Activated T-helper 1 cell treated with anti-CD3 and anti-CD28 coated beads, Interleukin-2, amount 50 U/mL, for 16 hours (primary cell): ENCODE results near the gene CCDC32.
"Not testable (repeated sequence)": the region's sequence is repeated elsewhere in the genome, so short reads cannot be mapped to it uniquely, and the experiment has no call there.

ENCODE experiments used
- DNase-seq, 2 donors: peaks; one replicate each; pipeline ENCODE4 v3.0.0-alpha.2; 2020; ENCODE audit warnings: low read depth in 1 of 2, low spot score in 1 of 2

The CCDC32 gene, protein sequence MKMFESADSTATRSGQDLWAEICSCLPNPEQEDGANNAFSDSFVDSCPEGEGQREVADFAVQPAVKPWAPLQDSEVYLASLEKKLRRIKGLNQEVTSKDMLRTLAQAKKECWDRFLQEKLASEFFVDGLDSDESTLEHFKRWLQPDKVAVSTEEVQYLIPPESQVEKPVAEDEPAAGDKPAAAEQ

DNA sequence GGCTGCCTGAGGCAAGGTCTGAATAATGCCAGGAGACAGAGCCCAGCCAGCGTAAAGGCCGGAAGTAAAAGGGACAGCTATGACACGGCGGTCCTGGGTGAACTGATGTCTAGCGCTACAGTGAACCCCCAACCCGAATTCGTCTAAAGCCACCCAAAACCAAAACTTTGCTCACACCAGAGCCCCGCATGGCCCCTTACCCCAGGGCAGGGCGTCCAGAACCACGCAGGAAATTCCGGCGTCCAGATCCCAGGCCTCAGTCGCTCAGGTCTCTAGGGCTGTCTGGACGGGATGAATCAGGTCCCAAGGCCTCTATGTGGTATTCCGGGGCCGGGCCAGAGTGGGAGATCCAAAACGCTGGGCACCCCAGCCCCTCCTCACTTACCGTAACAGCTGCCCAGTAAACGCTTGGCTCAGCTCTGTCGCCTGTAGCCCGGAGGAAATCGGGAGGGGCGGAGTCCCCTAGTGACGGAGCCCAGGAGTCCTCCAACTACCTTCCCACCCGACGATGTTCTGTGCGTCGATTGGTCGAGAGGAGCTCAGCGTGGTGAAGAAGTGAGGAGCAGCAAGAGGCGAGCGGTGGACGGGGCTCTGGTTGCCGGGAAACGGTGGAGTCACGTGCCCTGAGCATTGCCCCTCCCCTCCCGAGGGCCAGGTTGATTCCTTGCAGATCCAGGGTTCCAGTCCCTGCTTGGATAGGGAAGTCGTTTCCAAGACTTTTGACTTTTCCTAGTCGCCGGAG lies at the start of gene CCDC32:
Gene CCDC32 (minus strand): TSS at position 452 of the 742 bp plus-strand sequence. CDS start 2,027 bp downstream, outside the sequence.
- peak; percentile 84 to 91 for DNase-seq

DNA sequence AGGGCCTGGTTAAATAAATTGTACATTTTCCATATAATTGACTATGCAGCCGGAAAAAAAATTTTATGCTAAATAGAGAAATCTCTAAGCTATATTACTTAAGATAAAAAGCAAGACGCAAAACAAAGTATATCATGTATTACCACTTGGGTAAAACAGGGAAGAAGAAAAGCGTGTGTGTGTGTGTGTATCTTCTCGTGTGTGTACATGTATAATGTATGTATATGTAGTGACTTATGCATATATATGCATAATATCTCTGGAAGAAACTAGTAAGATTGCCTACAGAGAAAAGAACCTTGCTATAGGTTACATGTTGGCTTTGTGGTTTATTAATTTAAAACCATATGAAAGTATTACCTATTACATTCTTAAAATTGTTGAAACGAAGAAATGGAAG lies 48.2 kb upstream of the CCDC32 start:
- DNase-seq = no peak

DNA sequence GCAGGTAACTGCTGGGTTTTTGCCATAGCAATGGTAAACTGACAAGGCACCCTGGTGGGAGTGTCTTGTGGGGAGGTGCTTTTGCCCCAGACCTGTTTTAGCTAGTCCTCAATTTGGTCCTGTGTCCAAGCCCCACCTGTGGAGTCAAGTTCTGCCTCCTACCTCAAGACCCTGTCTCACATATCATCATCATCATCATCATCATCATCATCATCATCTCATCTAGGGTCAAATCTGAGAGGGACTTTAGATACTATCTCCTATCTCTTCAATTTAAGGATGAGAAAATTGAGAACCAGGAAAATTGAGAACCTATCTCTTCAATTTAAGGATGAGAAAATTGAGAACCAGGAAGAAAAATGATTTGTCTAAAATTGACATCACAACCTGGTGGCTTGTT lies 39.1 kb upstream of the CCDC32 start:
- DNase-seq = no peak

DNA sequence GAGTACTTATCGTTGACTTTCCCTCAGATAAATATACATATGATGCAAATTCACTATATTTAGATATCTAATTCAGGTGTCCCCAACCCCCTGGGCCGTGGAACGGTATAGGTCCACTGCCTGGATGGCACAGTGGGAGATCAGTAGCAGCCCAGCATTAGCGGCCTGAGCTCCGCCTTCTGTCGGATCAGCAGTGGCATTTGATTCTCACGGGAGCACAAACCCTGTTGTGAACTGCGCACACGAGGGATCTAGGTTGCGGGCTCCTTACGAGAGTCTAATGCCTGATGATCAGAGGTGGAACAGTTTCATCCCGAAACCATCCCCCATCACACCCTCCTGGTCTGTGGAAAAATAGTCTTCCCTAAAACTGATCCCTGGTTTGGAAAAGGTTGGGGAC lies 36.1 kb upstream of the CCDC32 start:
- no peak for DNase-seq

DNA sequence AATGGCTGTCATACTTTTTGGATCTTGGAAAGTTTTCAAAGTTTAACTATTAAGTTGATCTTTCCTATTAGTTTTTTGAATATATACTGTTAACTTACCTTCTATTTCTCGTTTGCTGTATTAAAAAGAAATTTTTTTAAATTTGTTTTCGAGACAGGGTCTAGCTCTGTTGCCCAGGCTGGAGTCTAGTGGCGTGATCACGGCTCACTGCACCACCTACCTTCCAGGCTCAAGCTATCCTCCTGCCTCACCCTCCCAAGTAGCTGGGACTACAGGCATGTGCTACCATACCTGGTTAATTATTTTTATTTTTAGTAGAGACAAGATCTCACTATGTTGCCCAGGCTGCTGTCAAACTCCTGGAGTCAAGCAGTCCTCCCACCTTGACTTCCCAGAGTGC lies 33.8 kb upstream of the CCDC32 start:
- no peak for DNase-seq

DNA sequence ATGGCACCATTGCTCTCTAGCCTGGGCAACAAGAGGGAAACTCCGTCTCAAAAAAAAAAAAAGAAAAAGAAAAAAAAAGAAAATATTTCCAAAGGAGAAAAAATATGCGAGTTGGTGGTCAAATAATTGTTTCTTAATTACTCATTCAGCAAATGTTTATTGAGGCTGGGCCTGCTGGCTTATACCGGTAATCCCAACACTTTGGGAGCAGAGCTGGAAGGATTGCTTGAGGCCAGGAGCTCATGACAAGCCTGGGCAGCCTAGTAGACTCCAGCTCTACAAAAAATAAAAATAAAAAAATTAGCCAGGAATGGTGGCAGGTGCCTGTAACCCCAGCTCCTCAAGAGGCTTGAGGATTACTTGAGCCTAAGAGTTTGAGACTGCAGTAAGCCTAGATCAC lies 33.3 kb upstream of the CCDC32 start:
- DNase-seq = no peak

DNA sequence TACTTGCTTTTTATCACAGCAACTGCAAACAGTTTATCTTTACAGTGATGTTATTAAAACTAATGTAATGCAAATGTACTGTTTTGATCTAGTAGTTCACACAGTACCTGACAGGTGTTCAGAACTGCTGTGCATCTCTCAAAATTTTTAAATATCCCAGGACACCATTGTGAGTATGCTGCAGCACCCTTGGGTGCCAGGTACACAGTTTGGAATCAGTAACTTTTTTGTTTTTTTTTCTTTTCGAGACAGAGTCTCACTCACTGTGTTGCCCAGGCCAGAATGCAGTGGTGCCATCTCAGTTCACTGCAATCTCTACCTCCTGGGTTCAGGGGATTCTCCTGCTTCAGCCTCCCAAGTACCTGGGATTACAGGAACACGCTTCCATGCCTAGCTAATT lies 32.2 kb upstream of the CCDC32 start:
- no peak for DNase-seq

DNA sequence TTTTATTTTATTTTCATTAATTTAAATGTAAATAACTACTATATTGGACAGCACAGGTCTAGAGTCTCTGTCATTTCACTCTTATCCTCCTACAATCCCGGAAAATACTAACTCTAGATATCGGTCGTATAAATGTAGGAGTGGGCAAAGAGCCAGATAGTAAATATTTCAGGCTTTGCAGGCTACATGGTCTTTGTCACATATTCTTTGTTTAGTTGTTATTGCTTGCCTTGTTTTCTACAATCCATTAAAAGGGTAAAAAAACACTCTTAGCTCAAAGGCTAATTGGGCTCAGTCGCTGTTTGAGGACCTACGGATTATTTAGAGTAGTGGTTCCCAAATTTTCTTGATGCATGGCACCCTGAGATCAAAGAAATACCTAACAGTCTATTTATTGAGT lies 30.9 kb upstream of the CCDC32 start:
- no peak for DNase-seq

DNA sequence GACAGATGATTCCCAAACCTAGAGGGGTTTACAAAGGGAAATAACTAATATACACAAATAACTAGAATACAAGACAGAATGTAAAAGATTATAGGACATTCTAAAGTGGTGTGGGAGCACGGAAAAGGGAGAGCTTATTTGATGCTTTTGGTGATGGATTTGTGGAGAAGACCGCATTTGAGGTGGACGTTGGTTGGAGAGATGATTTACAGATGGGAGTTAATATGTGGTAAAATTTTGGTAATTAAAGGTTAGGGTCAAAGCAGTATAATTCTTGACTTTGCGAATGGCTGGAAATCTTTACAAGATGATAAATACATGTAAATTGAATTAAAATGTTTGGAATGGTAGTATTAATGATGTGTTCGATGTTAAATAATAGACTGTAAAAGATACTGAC lies 30.4 kb upstream of the CCDC32 start:
- no peak for DNase-seq

DNA sequence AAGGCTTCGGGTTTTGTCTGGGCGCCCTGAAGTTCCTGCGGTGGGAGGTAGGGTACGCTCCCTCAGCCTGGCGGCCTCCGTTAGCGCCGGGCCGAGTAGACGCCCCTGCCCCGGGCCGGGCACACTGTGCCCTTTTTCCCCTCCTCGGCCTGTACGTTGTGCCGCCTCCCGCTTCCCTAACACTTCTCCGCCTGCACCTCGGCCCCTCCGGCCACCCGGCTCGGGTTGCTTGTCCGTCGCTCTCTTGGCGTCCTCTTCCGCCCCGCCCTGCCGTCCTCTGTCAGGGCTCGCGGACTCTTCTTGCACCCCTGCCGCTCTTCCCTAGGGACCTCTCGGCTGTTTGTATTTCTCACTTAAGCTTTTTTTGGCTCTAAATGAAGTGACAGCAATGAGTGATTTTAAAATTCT lies 29.6 kb upstream of the CCDC32 start:
- no peak for DNase-seq

DNA sequence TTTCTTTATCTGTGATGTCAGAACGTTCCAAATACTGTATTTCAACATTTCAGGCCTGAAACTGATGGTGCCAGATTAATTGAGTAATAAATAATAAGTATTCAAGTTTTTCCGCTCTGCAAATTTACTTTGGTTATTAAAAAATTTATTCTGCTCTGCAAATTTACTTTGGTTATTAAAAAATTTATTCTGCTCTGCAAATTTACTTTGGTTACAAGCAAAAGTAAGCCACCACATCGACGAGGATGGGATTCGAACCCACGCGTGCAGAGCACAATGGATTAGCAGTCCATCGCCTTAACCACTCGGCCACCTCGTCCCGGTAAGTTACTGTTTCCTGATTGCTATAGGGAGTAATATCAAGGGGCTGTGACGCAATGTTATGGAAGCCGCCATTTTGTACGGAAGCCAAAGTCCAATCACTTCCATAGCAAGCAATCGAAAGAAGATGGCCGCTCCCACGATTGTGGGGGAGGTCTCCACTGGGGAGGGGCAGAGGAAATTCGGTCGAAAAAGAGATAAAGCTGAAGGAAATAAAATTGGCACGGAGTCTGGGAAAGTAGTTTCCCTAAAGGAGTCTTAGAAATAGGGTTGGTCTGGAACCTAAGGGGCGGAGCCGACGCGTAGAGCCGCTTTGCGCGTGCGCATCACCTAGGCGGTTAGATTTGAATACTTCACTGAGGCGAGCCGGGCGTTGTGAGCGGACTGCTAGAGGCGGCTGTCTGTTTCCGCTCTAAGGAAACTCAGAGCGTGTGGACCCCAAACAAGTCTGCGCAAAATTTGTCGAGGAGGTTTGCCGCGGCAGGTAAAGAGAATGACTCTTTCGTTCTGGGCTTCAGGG lies 29.0 kb upstream of the CCDC32 start, which contains the start of gene KNL1:
Gene KNL1 (plus strand): TSS at position 662 of the 841 bp plus-strand sequence. CDS start 8,683 bp downstream, outside the sequence.
- peak; percentile 77 to 83 for DNase-seq

DNA sequence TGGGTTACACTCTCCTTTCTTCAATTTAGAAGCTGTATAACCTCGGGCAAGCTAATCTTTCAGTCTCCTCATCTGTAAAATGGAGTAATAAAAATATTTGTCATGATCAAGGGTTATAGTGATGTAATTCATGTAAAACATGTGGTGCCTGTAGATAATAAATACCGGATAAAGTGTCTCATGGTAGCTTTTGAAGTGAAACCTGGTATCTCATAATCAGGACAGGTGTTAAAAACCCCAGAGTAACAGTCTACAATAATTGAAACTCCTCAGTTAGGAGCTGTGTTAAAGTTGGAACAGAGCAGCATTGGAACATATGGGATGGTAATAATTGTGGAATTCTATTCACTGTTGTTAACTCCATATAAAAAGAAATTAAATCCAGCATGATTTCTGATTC lies 28.3 kb upstream of the CCDC32 start:
- DNase-seq = no peak

DNA sequence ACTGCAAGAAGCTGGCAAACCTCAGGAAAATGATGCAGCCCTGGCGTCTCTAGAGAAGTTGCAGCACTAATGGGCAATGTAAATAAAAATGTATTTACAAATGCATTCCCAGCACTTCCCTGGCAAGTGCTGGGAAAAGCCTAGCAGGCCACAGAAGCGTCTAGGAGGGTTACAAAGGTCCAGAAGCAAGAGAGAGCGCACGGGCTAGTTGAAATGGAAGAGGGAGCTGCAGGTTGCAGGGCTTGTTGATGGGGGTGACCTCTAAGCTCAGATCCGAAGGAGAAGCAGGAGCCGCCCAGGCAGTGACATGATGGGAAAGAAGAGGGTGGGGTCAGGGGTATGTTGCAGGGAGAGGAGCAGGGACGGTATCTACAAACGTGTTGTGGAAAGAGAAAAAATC lies 26.5 kb upstream of the CCDC32 start:
- DNase-seq = no peak

DNA sequence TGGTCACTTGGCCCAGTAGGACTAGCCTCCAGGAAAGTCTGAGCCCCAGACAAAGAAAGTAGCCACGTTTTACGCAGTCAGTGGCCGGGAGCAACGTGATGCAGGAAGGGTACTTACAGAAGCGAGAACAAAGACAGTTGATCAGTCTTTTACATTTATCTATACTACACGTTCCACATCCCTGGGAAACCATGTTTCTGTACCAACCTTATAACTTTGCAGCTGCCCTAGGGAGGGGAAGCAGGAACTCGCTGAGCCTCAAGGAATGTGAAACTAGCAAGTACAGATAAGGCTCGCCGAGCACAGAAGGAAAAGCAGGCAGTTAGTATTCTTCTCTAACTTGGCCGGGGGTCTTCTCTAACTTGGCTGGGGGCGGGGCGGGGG lies 25.8 kb upstream of the CCDC32 start:
- DNase-seq = no peak

DNA sequence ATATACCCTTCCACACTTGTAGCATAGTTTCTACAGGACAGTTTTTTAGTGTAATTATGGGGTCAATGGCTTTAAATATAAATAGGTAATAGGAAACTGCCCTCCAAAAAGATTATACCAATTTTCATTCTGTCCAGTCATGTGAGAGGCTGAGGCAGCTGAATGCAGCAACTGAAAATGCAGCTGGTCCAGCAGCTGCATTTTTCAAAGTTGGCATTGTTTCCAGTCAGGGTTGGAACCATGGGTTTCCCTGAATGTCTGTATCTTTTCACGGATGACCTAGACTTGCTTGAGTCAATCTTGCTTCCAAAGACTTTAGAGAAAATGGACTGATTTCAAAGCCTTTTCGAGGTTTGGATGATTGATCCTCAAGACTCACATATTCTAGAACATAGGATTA lies 19.3 kb upstream of the CCDC32 start:
- DNase-seq = no peak

DNA sequence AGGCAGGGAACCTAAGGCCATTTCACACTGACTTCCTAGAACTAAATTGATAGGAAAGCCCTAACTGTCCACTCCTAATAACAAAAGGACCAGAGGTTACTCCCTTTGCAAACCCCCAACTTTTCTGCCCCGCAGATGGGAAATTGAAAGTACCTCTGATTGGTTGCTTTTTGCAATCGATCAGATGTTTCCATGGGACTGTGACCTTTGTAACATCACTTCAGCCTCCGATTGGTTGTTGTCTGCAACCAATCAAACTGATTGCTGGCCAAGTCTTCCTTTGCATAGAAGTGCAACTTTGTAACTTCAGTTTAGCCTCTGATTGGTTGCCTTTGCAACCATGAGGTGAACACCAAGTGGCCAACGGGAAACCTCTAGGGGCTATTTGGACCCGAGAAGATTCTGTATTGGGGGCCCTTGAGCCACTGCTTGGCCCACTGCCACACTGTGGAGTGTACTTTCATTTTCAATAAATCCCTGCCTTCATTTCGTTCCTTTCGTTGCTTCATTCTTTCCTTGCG lies 17.9 kb upstream of the CCDC32 start:
- no peak for DNase-seq

DNA sequence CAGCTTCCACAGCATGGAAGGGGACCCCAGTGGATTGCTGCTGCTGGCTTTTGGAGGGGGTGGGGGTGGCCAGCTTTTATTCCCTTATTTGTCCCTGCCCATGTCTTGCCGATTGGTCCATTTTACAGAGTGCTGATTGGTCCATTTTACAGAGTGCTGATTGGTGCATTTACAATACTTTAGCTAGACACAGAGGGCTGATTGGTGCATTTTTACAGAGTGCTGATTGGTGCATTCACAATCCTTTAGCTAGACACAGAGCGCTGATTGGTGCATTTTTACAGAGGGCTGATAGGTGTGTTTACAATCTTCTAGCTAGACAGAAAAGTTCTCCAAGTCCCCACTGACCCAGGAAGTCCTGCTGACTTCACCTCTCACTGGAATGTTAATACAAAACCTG lies 17.0 kb upstream of the CCDC32 start:
- not testable (repeated sequence) for DNase-seq

DNA sequence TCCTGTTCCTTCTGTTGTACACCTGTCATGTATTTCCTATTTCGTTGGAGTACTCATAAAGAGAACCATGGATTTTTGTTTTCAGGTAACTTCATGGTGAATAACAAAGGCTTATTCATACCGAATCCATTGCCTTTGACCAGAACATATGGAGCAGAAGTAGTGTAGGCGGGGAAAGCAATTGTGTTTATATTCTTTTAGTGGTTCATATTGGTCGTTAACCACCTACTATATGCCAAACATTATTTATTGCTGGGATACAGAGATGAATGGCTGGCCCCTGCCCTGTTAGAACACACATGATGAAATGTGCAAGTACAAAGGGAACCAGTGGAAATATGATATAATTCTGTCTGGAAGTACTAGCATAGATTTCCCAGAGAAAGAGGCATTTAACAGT lies 14.1 kb upstream of the CCDC32 start:
- DNase-seq = no peak

DNA sequence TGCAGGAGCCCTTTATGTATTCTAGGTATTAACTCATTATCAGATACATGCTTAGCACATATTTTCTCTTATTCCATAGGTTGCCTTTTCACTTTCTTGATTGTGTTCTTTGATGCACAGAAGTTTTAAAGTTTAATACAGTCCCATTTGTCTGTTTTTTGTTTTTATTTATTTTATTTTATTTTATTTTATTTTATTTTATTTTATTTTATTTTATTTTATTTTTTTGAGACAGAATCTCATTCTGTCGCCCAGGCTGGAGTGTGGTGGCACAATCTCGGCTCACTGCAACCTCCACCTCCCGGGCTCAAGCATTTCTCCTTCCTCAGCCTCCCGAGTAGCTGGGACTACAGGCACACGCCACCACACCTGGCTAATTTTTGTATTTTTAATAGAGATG lies 12.1 kb upstream of the CCDC32 start:
- DNase-seq = not testable (repeated sequence)

DNA sequence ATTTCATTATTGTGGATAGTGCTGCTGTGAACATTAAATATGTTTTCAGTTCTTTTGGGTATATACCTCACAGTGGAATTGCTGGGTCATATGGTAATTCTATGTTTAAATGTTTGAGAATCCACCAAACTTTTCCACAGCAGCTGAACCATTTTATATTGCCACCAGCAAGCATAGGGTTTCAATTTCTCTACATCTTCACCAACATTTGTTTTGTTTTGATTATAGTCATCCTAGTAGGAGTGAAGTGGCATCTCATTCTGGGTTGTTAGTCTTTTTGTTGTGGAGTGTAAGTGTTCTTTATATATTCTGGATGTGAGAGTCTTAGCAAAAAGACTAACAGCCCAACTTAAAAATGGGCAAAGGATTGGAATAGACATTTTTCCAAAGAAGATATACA lies 10.3 kb upstream of the CCDC32 start:
- no peak for DNase-seq

DNA sequence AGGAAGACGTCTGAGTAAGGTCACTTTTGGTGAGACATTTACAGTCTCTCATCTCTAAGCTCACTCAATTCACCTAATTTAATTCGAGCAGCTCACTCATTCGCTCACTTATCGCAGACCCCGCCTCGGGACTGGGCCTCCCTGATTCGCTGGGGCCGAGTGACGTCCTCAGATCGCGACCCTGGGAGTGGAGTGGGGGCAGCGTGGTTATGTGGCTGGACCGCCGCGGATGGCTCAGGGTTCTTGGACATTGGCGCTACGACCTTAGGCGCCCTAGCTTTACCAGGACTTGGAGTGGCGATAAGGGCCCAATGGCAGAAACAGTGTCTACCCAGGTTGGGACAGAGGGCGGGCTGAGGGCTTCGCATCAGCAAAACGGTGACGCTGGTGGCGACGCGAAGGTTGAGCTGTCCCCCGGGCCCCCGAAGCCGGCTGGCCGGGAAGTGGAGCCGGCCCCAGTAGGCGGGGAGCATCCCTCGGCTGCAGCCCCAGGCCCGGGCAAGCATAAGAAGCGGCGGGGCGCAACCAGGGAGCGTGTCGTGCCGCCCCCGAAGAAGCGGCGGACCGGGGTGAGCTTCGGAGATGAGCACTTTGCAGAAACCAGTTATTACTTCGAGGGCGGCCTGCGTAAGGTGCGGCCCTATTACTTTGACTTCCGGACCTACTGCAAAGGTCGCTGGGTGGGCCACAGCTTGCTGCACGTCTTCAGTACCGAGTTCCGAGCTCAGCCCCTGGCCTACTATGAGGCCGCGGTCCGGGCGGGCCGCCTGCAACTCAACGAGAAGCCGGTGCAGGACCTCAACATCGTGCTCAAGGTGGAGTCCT lies 4.5 kb upstream of the CCDC32 start, which contains the start of gene RPUSD2:
Gene RPUSD2 (plus strand): TSS at position 171 of the 825 bp plus-strand sequence. CDS start 39 bp downstream, at position 210.
- peak; percentile 81 to 84 for DNase-seq
